Endothelial cell (in vitro differentiated cells): ENCODE results near the gene FAM151B. TPM values are rescaled to one million over a fixed set of nuclear protein-coding genes. Genes with fewer than 3 reads are reported as not detected.
A peak's percentile ranks its signal among the peaks of the same experiment; 100 is the strongest.
"Not testable (repeated sequence)": the region's sequence is repeated elsewhere in the genome, so short reads cannot be mapped to it uniquely, and the experiment has no call there.

Experiments used
- DNase-seq: peaks from one replicate; pipeline ENCODE4 v3.0.0; 2021; ENCODE audit warnings: low spot score
- H3K27ac Mint-ChIP-seq: one replicate; pipeline ENCODE4 v1.8.0; 2021; ENCODE audit warnings: mixed read lengths, inconsistent platforms; ENCODE audit not compliant: unreplicated experiment
- H3K27me3 Mint-ChIP-seq: one replicate; pipeline ENCODE4 v1.8.0; 2021; ENCODE audit warnings: mild to moderate bottlenecking, moderate library complexity, mixed read lengths, inconsistent platforms; ENCODE audit not compliant: unreplicated experiment
- H3K36me3 Mint-ChIP-seq: one replicate; pipeline ENCODE4 v1.8.0; 2021; ENCODE audit warnings: mild to moderate bottlenecking, low read depth, mixed read lengths, inconsistent platforms; ENCODE audit not compliant: unreplicated experiment
- H3K4me1 Mint-ChIP-seq: one replicate; pipeline ENCODE4 v1.8.0; 2021; ENCODE audit warnings: mild to moderate bottlenecking, mixed read lengths, inconsistent platforms; ENCODE audit not compliant: unreplicated experiment
- H3K4me3 Mint-ChIP-seq: one replicate; pipeline ENCODE4 v1.8.0; 2021; ENCODE audit warnings: mild to moderate bottlenecking, mixed read lengths, inconsistent platforms; ENCODE audit not compliant: unreplicated experiment
- H3K9me3 Mint-ChIP-seq: one replicate; pipeline ENCODE4 v1.8.0; 2021; ENCODE audit warnings: mixed read lengths, inconsistent platforms; ENCODE audit not compliant: unreplicated experiment
- CTCF ChIP-seq: fragments of 200-600 bp; sonication (generic); IDR thresholded peaks from one replicate; pipeline ENCODE4 v1.5.0; 2021; ENCODE audit warnings: antibody characterized with exemption; ENCODE audit not compliant: unreplicated experiment
- total RNA-seq: library from RNA; stranded (reverse); fragmentation: NEBNext Ultra II Directional; extraction: Animal tissue kit (Norgen Biotek cat#: 25700); gene quantifications from one replicate; pipeline ENCODE4 v1.2.1, GENCODE V29; 2021; ENCODE audit not compliant: unreplicated experiment

FAM151B gene
- total RNA-seq, 1 donor from 2014 or later, result 2.1 TPM

GRCh38 chr5:80463269-80463668, 24.6 kb upstream of the FAM151B start:
- H3K27ac Mint-ChIP-seq, result no peak overlapping the region
- peaks cover 11% of the 10 kb centered on the region for H3K9me3 Mint-ChIP-seq
- H3K4me1 Mint-ChIP-seq, result peaks cover 12% of the 10 kb centered on the region

GRCh38 chr5:80466669-80467485, 21.0 kb upstream of the FAM151B start:
- Mint-ChIP-seq H3K4me3 (no peak overlapping the region), H3K36me3 (peaks cover 62% of the 10 kb centered on the region), H3K27ac (peak overlapping the region; percentile 92), H3K4me1 (peaks cover 13% of the 10 kb centered on the region), H3K27me3 (peaks cover 10% of the 10 kb centered on the region), H3K9me3 (peaks cover 15% of the 10 kb centered on the region)
- TF ChIP-seq CTCF, result no peak
- no peak for DNase-seq

More at GRCh38 chr5:80463269-80463668, 24.6 kb upstream of the FAM151B start:
- peaks cover 57% of the 10 kb centered on the region for H3K36me3 Mint-ChIP-seq
- no peaks in the 10 kb centered on the region for H3K27me3 Mint-ChIP-seq
- H3K4me3 Mint-ChIP-seq, result peak overlapping the region; percentile 76
- no peak for DNase-seq
- no peak for TF ChIP-seq CTCF

GRCh38 chr5:80468131-80468530, 19.8 kb upstream of the FAM151B start:
- Mint-ChIP-seq H3K36me3 (peaks cover 57% of the 10 kb centered on the region), H3K27ac (peak overlapping the region; percentile 48), H3K4me1 (peaks cover 13% of the 10 kb centered on the region), H3K27me3 (peaks cover 10% of the 10 kb centered on the region), H3K9me3 (peaks cover 15% of the 10 kb centered on the region), H3K4me3 (no peak overlapping the region)
- no peak for TF ChIP-seq CTCF
- DNase-seq, result no peak

GRCh38 chr5:80470631-80471030, 17.3 kb upstream of the FAM151B start:
- Mint-ChIP-seq H3K4me3 (peak overlapping the region; percentile 77), H3K4me1 (peaks cover 13% of the 10 kb centered on the region), H3K36me3 (peaks cover 46% of the 10 kb centered on the region), H3K27me3 (peaks cover 10% of the 10 kb centered on the region)
- not testable (repeated sequence) for H3K9me3 Mint-ChIP-seq, DNase-seq, H3K27ac Mint-ChIP-seq

- H3K27me3 Mint-ChIP-seq, result peaks cover 7% of the 10 kb centered on the region
- peaks cover 31% of the 10 kb centered on the region for H3K36me3 Mint-ChIP-seq
- no peak overlapping the region for H3K4me3 Mint-ChIP-seq
- DNase-seq, result no peak
- TF ChIP-seq CTCF, result no peak
- no peak overlapping the region for H3K27ac Mint-ChIP-seq
- no peaks in the 10 kb centered on the region for H3K4me1 Mint-ChIP-seq
- peaks cover 4% of the 10 kb centered on the region for H3K9me3 Mint-ChIP-seq
Measured at GRCh38 chr5:80474929-80475328, 13.0 kb upstream of the FAM151B start.
